Upper lobe of left lung (tissue), 4 donors: Measurements from ENCODE around the gene ISLR.

ENCODE experiments used
- CTCF ChIP-seq, 6 experiments: fragments of 450-650 bp in 4 of 6; fragments of 200-600 bp in 2 of 6; sonication (generic) in 2 of 6; IDR thresholded peaks; one replicate each; pipeline ENCODE4 v1.5.1; 2016 to 2019; ENCODE audit warnings: antibody characterized with exemption in 6 of 6
- EP300 ChIP-seq, 4 donors: sonication (generic); formaldehyde crosslinking; IDR thresholded peaks; one replicate each; pipeline ENCODE4 v1.5.1; 2017; ENCODE audit warnings: antibody characterized with exemption in 4 of 4, control low read depth in 2 of 4
- POLR2A ChIP-seq, 4 donors: fragments of 450-650 bp; IDR thresholded peaks; one replicate each; pipeline ENCODE4 v1.5.1; 2016 to 2017; ENCODE audit warnings: antibody characterized with exemption in 4 of 4, mild to moderate bottlenecking in 2 of 4
- POLR2AphosphoS5 ChIP-seq, 2 donors: sonication (generic); formaldehyde crosslinking; IDR thresholded peaks; one replicate each; pipeline ENCODE4 v1.5.1; 2017; ENCODE audit warnings: antibody characterized with exemption in 2 of 2

- TF ChIP-seq POLR2A (IDR thresholded peaks at IDR 0.05) (no peak), CTCF (IDR thresholded peaks at IDR 0.05) (no peak), EP300 (IDR thresholded peaks at IDR 0.05) (no peak), POLR2AphosphoS5 (IDR thresholded peaks at IDR 0.05) (no peak)
Observed at GRCh38 chr15:74135041-74135565, 38.4 kb upstream of the ISLR start.
